NCI-H345 treated with DMSO at 0.1 percent for 48 hours (cell line): ENCODE results near the gene SLC48A1.

Source experiments
- DNase-seq: peaks from one replicate; lab custom pipeline; 2025; ENCODE audit not compliant: unreplicated experiment; lab: John Stamatoyannopoulos, UW

SLC48A1 gene

DNA sequence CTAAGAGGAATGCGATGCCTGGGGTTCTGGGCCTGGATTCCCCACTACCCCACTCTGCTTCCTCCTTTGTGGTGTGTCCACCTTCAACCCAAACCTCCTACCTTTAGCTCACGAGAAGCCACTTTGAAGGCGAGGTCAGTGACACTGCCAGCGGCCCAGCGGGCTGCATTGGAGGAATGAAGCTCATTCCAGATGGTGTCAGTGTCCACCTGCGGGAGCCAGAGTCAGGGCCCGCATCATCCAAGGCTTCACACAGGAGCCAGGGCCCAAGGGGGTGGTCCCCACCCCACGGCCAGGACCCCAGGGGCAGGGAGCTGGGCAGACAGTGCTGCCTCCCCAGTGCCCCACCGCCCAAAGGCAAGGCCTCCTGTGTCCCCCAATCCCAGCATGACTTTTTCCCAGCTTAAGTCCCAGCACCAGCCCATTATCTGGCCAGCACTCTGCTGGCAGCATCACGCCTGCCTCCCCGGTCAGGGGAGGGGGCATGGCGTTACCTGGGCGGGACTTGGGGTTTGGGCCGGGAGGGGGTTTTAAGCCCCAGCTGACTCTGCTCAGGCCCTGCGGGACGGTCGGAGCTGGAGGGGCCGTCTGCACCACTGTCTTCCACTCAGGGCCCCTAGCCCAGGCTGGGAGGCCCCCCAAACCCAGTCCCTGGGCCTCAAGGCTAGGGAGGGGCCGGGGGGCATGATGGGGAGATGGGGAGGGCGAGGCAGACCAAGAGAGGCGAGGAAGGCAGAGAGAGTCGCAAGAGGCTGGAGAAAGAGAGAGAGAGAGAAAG lies 16.9 kb downstream of the SLC48A1 start:
- DNase-seq, result no peak

GRCh38 chr12:47790676-47791350 lies 17.8 kb downstream of the SLC48A1 start:
- no peak for DNase-seq

DNA sequence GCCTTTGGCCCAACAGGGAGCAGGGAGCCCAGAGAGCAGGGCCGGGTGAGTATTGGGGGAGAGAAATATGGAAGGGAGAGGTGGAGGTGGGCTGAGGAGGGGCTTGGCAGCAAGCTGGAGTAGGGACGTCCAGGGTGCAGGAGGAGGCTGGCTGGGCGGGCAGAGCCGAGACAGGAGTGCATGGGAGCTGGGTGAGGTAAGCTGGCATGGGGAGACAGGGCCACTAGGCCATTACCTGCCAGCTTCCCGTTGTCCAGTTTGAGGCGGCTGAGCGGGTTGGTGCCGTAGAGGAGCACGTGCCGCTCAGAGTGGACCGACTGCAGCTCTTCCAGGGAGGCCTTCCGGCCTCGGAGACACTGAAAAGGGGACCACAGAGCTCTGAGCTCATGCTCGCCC lies 18.3 kb downstream of the SLC48A1 start:
- DNase-seq, result no peak

- no peak for DNase-seq
Measured at GRCh38 chr12:47791874-47792273, 18.8 kb downstream of the SLC48A1 start.

GRCh38 chr12:47793015-47793681 lies 20.1 kb downstream of the SLC48A1 start:
- DNase-seq, result no peak

DNA sequence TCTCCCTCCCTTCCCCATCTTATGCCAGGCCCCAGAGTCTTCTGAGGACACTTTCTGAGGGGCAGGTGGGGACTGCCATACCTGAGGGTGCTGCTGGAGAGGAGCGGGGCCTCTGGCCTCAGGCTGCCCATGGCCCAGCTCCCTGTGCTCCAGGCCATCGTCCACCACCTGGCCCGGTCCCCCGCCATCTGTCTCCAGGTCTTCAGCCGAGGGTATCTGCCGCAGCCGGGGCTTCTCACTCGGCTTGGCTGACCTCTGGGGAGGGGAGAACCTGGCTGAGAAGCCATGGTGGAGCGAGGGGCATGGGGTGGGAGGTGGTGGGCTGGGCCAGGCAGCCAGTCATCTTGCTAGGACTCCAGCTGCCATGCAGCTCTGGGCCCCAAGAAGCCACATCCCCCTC lies 21.6 kb downstream of the SLC48A1 start:
- DNase-seq, result no peak

DNA sequence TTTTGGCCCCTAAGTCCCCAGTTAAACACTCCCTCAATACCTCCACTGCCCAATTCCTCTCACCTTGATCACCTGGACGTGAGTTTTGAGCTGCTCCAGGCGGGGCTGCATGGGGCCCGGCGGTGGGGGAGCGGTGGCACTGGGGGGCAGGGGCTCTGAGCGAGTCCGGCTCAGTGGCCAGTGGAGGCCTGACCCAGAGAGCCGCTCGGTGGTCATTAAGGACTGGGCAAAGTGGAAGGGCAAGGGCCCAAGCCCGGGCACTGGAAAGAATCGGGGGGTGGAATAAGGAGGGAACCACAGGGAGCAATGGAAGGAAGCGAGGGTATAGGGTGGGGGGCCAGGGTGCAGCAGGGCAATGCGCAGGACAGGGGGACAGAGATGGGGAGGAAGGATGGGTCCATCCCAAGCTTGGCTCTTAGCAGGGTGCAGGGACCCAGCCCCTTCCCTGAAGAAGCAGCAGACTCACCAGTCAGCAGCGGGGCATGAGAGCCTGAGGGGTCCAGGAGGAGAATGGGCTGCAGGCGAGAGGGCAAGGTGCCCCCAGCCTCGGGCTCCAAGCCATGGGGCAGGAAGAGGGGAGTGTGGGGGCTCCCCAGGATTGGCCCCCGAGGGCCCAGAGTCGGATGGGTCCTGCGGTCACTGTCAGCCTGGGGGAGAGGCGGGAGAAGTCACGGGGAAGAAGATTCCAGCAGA lies 22.2 kb downstream of the SLC48A1 start:
- DNase-seq, result no peak

GRCh38 chr12:47795814-47796411 lies 22.9 kb downstream of the SLC48A1 start:
- DNase-seq, result no peak

DNA sequence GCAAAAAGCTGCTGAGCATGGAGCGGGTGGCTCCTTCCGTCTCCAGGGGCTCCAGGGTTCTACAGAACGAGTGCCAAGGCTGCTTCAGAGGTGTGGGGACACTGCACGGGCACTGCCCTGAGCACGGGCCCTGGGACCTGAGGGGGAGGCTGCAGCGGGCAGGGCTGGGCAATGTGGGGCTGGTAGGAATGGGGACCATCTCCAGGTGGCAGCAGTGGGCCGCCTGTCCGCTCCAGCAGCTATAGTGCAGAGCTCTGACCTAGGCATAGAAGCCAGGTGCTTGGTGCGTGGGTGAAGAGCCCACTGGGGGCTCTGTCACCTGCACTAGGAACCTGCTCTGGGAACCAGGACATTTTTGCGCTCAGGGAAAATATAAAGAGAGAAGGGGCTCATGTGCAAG lies 24.4 kb downstream of the SLC48A1 start:
- no peak for DNase-seq

DNA sequence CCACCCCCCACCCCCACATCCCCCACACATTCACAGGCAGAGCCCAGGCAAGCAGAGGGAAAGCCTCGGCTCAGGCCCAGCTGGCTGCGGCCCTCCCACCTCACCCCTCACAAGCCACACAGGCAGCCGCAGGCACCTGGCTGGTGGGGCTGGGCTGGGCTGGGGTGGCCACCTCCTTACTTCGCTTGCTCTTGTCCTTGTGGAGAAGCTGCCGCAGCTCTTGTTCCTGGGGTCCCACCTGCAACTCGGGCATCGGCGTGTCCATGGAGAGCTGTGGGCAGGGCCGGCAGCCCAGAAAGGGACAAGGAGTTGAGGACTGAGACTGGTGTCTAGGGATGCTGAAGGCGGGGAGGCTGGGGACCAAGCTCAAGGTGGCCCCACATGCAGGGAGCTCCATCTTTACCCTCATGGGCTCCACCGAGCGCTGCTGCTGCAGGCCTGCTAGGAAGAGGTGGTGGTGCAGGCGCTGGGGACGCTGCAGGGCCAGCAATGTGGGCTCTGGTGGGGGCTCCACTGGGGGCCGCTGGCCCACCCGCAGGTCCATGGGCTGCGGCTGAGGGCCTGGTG lies 25.4 kb downstream of the SLC48A1 start:
- no peak for DNase-seq

DNA sequence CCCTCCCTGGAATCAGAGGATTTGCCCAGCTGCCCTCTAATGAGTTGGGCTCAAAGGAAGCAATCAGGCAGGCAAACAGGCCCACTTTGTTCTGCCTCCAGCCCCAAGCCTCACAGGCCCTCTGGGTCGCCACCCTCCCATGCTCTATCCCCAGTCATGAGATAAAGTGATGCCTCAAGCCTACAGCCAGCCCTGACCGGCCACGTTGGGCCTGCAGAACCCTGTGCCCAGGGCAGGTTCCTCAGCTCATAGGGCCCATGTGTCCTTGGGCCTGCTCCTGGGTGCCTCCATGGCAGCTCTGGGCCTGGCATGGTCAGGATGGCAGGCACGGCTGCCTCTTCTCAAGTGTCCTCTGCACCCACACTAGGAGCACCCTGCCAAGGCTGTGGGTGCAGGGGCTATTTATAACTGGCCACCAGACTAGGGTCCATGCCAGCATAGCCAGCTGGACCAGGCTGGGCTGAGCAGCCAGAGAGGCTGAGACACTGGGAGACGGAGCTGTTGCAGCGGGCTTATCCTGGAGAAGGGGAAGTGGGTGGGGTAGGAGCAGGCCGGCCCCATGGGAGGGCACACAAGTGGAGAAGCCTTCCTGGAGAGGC lies 26.4 kb downstream of the SLC48A1 start:
- no peak for DNase-seq

GRCh38 chr12:47800582-47800981 lies 27.5 kb downstream of the SLC48A1 start:
- DNase-seq, result no peak

DNA sequence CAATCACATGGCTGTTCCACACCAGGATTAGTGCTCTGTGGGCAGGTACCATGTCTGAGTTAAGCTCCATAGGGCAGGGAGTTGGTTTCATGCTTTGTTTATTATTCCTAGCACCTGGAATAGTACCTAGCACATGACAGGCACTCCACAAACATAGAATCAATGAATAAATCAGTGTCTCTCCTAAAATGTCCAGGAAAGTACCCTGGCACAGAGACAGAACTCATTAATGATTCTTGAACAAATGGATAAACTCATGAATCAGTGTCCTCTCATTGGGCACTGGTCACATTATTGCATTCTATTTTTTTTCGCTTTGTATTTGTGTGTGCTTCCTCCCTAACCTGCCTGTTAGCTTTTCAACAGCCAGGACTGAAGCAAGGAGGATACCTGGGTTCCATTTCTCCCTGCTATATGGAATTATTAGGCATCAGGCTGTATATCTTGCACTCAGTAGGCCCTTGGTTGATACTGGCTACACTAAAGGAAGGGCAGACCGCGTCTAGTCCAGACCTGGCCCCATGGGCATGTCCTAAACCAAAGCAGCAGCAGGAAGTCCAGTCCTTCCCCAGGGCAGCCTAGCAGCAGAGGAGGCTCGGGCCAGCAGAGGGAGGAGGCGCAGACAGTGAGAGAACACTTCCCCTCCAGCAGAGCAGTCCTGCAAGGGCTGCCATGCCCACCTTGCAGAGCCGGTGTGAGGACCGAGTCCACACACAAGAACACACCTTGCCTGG lies 28.3 kb downstream of the SLC48A1 start:
- DNase-seq, result no peak

DNA sequence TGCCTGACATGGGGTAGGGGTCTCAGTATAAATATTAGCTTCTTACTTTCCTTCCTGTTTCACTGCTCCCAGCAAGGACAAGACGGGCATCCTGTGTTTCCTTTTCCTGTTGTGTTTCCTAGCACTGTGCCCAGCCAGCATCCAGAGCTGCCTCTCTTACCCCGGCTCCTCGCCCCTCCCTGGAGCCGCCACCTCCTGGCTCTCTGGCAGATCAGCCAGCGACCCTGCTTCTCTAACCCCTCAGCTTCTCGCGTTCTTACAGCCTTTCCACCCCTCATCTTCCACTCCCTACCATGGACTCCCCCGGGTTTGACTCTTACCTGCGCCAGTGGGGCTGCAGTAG lies 28.8 kb downstream of the SLC48A1 start:
- no peak for DNase-seq

DNA sequence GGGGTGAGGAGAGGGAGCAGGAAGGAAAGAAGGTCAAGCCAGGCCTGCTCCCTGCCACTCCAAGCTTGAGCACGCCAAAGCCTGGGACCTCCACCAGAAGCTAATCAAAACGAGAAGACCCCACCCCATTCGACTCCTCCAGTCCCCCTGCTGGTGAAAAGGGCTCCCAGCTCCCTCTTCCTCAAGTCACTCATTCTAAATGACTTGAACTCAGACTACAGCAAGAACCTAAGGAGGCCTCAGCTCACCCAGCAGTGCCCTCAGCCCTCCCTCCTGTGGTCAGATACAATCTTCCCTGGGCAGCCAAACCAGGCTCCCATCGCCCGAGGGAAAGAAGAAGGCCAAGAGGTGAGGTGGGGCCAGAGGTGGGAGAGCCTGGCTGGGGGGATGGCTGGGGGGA lies 29.3 kb downstream of the SLC48A1 start:
- DNase-seq, result no peak

GRCh38 chr12:47803191-47803875 lies 30.3 kb downstream of the SLC48A1 start:
- no peak for DNase-seq

- no peak for DNase-seq
Measured at GRCh38 chr12:47804171-47804570, 31.1 kb downstream of the SLC48A1 start.

DNA sequence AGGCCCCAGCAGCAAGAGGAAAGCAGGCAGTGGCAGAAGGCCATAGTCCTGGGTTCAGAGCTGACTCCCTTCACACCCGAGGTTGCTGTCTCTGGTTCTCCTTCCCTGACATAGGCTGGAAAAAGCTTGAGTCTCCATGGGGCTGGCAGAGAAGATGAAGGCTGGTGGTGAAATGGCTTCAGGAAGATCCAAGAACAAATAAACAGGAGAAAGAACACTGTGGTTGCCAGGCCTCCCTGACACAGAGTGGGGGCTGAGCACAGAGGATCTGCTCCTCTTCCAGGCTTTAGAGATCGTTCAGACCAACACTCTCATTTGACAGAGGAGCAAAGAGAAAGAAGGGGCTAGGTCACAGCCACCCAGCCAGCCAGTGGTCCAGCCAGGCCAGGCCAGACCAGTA lies 32.4 kb downstream of the SLC48A1 start:
- no peak for DNase-seq

- no peak for DNase-seq
Measured at GRCh38 chr12:47807338-47807737, 34.3 kb downstream of the SLC48A1 start.
